ENCODE measurements around the gene NAGLU.

- TF ChIP-seq ELF4 (CRISPR knock-in tag; IDR thresholded peaks at IDR 0.05; ENCODE audit: borderline replicate concordance) (no peak; the same call in 1 of the 2 replicates), SP1 (IDR thresholded peaks at IDR 0.05) (no peak), SP1 (CRISPR knock-in tag; IDR thresholded peaks at IDR 0.05) (0 out of 2 replicates have a peak, but pooled peaks have one; percentile 4), RNF2 (conservative IDR thresholded peaks at IDR 0.05; ENCODE audit: low read depth) (no peak)
These were observed 4.3 kb upstream of the NAGLU start for GRCh38 chr17:42531455-42532354.

All from HepG2 (cell line).